ENCODE data around the gene MYF5. TPM values are rescaled to one million over a fixed set of nuclear protein-coding genes. Genes with fewer than 3 reads are reported as not detected.

Gene MYF5
- total and polyA plus RNA-seq, 2 of the 13 experiments (the other 11 are each of a cell fraction or from before 2014, with no cell fraction given), result not detected

DNA sequence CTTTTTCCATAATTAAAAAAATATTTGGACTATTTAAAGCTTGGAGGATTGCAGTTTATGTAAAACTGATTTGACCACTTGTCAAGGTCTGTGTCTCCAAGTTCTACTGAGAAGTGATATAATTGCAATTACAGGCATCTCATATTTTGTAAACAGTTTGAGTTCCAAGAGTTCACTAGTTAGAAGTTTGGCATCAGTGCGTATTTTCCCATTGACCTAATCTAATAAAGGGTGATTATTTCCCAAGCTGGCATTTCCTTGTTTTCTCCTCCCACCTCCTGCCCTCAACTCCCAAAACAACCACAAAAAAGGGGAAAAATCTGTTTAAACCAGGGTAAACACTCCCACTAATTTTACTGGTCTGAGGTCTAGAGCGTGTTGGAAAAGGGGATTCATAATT lies 12.3 kb upstream of the MYF5 start:
- H3K4me1 ChIP-seq (ENCODE audit: insufficient read depth, low read length), result peaks cover 12% of the 10 kb centered on the region
- ATAC-seq (no peak), DNase-seq (ENCODE audit: low spot score) (no peak), FAIRE-seq (no peak)
- intact Hi-C loops (cut with micrococcal nuclease; ENCODE audit: unreplicated experiment), result no loop called here
- H2AFZ ChIP-seq (ENCODE audit: low read length), result no peak overlapping the region
- CTCF ChIA-PET (ENCODE audit: low intra/inter-chr PET ratio, low total read pairs), result no interaction called here
- in situ Hi-C loops (cut with HindIII; ENCODE audit: extremely low pct_ligation_motif_present, low pct_unique_long_range_greater_than_20kb), result no loop called here
- 59% methylated on average over 2 of the region's 2 CpGs for WGBS (ENCODE audit: low lambda C conversion rate)
- no peaks in the 10 kb centered on the region for H3K9me3 ChIP-seq (ENCODE audit: low read length)
- no peak overlapping the region for H3K27ac ChIP-seq (ENCODE audit: extremely low read length, insufficient read depth, low read length)
- H3K4me3 ChIP-seq (replicated peaks in 1 of 3; ENCODE audit: insufficient read depth in 1 of 3, low read depth in 2 of 3, low read length in 3 of 3), result no peak overlapping the region
- H3K79me2 ChIP-seq (ENCODE audit: insufficient read depth, low read length), result no peaks in the 10 kb centered on the region
- H3K9ac ChIP-seq (ENCODE audit: insufficient read depth, low read depth, low read length), result no peak overlapping the region
- H3K27me3 ChIP-seq (ENCODE audit: control insufficient read depth in 1 of 2, insufficient read depth in 2 of 2, low read length in 2 of 2), result no peaks in the 10 kb centered on the region; a peak in 1 of 5 replicates
- no peak for TF ChIP-seq NPAS2 (CRISPR knock-in tag; IDR thresholded peaks at IDR 0.05; ENCODE audit: borderline replicate concordance)
- no peak for TF ChIP-seq RNF2 (conservative IDR thresholded peaks at IDR 0.05; ENCODE audit: low read depth)
- TF ChIP-seq NFYB (CRISPR knock-in tag; IDR thresholded peaks at IDR 0.05), result no peak
- no peak for TF ChIP-seq REST (IDR thresholded peaks at IDR 0.05; ENCODE audit: borderline replicate concordance in 1 of 2, low read depth in 1 of 2, low read length in 2 of 2)
- TF ChIP-seq ARNT (IDR thresholded peaks at IDR 0.05), result no peak
- TF ChIP-seq ZNF549 (CRISPR knock-in tag; IDR thresholded peaks at IDR 0.05), result no peak
- TF ChIP-seq PHF8 (CRISPR knock-in tag; IDR thresholded peaks at IDR 0.05), result no peak
- H4K20me1 ChIP-seq (ENCODE audit: insufficient read depth, low read length), result no peaks in the 10 kb centered on the region
- no TSS peak for BruUV-seq (replicated peaks)
- H3K36me3 ChIP-seq (replicated peaks in 1 of 2; ENCODE audit: control insufficient read depth in 1 of 2, insufficient read depth in 2 of 2, low read length in 2 of 2), result no peaks in the 10 kb centered on the region
- no peak overlapping the region for H3K4me2 ChIP-seq (ENCODE audit: low read depth, low read length)
- POLR2A ChIA-PET, result no interaction called here
